ENCODE measurements around the gene LAIR2. TPM values are rescaled to one million over a fixed set of nuclear protein-coding genes. Genes with fewer than 3 reads are reported as not detected.

Gene LAIR2
- total RNA-seq, 2 experiments from 2014 or later, result 0.62 TPM; not detected in 1

GRCh38 chr19:54517483-54517882 is 14.9 kb downstream of the LAIR2 start:
- H3K4me3 Mint-ChIP-seq, result no peak overlapping the region
- peak; percentile 25 for ATAC-seq (ENCODE audit: low read depth)
- POLR2A ChIA-PET, result interaction anchor here (1.5 kb wide), 1 partner anchor 15 kb away, joined by 6 read pairs; no protein-coding TSS in a partner anchor
- peaks cover under 1% of the 10 kb centered on the region for H3K27me3 Mint-ChIP-seq
- H3K4me1 Mint-ChIP-seq, result peaks cover 36% of the 10 kb centered on the region
- peak; percentile 76 for DNase-seq
- H3K27ac Mint-ChIP-seq, result no peak overlapping the region
- no peaks in the 10 kb centered on the region for H3K36me3 Mint-ChIP-seq
- H3K9me3 Mint-ChIP-seq, result peaks cover 1% of the 10 kb centered on the region

GRCh38 chr19:54518844-54519243 is 16.2 kb downstream of the LAIR2 start:
- Mint-ChIP-seq H3K27ac (peak overlapping the region; percentile 85), H3K27me3 (no peaks in the 10 kb centered on the region), H3K9me3 (peaks cover 1% of the 10 kb centered on the region), H3K36me3 (no peaks in the 10 kb centered on the region), H3K4me3 (peak overlapping the region; percentile 69), H3K4me1 (peaks cover 48% of the 10 kb centered on the region)
- POLR2A ChIA-PET, result interaction anchor here (0.6 to 1.5 kb wide), 2 partner anchors 13 to 189 kb away, joined by 3 to 6 read pairs; no protein-coding TSS in a partner anchor
- DNase-seq (no peak), ATAC-seq (ENCODE audit: low read depth) (peak; percentile 82)

GRCh38 chr19:54521022-54521859 is 18.6 kb downstream of the LAIR2 start:
- H3K27ac Mint-ChIP-seq, result peak overlapping the region; percentile 76
- no peaks in the 10 kb centered on the region for H3K36me3 Mint-ChIP-seq
- peak overlapping the region; percentile 73 for H3K4me3 Mint-ChIP-seq
- DNase-seq, result no peak
- ATAC-seq (ENCODE audit: low read depth), result peak; percentile 24
- POLR2A ChIA-PET, result no interaction called here
- peaks cover 5% of the 10 kb centered on the region for H3K27me3 Mint-ChIP-seq
- peaks cover 50% of the 10 kb centered on the region for H3K4me1 Mint-ChIP-seq
- peaks cover 3% of the 10 kb centered on the region for H3K9me3 Mint-ChIP-seq

DNA sequence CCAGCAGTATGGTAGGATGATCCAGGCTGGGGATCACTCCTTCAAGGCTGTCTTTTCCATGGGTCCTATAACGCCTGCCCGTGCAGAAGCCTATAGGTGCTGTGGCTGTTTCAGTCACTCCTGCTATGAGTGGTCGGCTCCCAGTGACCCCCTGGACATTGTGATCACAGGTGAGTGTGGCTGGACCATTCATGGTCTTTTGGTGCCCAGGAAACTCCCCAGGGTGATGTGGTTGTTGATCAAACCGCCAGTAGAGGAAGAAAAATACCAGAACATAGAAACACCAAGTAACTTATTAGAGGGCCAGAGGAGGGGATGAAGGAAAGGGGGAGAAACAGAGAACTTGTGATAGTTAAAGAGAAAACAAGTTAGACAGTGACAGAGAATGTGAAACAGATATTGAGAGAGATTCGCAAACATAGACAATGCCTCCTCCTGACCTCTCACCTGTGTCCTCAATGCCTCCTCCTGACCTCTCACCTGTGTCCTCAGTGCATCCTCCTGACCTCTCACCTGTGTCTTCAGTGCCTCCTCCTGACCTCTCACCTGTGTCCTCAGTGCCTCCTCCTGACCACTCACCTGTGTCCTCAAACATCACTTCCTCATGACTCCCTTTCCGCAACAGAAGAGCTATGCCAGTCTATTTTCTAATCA is 19.4 kb downstream of the LAIR2 start:
- peaks cover 50% of the 10 kb centered on the region for H3K4me1 Mint-ChIP-seq
- ATAC-seq (ENCODE audit: low read depth), result no peak
- peaks cover 5% of the 10 kb centered on the region for H3K27me3 Mint-ChIP-seq
- peaks cover 3% of the 10 kb centered on the region for H3K9me3 Mint-ChIP-seq
- no peaks in the 10 kb centered on the region for H3K36me3 Mint-ChIP-seq
- no peak for DNase-seq
- H3K4me3 Mint-ChIP-seq, result peak overlapping the region; percentile 73
- peak overlapping the region; percentile 76 for H3K27ac Mint-ChIP-seq
- POLR2A ChIA-PET, result no interaction called here

- POLR2A ChIA-PET, result interaction anchor here (0.8 kb wide), 1 partner anchor 9 kb away, joined by 3 read pairs; no protein-coding TSS in a partner anchor
These were observed 20.8 kb downstream of the LAIR2 start for GRCh38 chr19:54523403-54523802.

DNA sequence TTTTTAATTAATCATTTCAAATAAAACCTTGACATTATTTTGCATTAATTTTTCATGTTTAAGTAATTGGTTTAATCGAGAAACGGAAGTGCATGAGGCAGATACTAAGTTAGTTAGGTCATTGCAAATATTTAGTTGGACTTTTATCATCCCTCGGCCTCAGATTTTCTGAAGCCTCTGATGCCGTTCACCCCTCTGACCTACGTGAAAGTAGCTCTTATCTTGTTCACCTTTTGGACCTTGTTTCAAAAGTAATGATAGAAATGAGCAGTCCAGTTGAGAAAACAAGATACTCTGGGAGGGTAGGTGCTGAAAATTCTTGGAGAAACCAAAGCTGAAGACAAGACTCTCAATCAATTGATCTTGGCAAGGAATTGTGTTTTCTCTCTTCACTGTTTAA is 23.0 kb downstream of the LAIR2 start:
- ATAC-seq (ENCODE audit: low read depth) (no peak), DNase-seq (no peak)
- Mint-ChIP-seq H3K27ac (no peak overlapping the region), H3K4me1 (peaks cover 40% of the 10 kb centered on the region), H3K36me3 (no peaks in the 10 kb centered on the region), H3K9me3 (peaks cover 4% of the 10 kb centered on the region), H3K4me3 (no peak overlapping the region), H3K27me3 (peaks cover 16% of the 10 kb centered on the region)
- POLR2A ChIA-PET, result no interaction called here

More at GRCh38 chr19:54523403-54523802, 20.8 kb downstream of the LAIR2 start:
- Mint-ChIP-seq H3K4me1 (peaks cover 44% of the 10 kb centered on the region), H3K4me3 (peak overlapping the region; percentile 4), H3K27me3 (peaks cover 5% of the 10 kb centered on the region), H3K27ac (peak overlapping the region; percentile 46), H3K9me3 (peaks cover 4% of the 10 kb centered on the region), H3K36me3 (no peaks in the 10 kb centered on the region)
- DNase-seq (peak; percentile 45), ATAC-seq (ENCODE audit: low read depth) (peak; percentile 59)

DNA sequence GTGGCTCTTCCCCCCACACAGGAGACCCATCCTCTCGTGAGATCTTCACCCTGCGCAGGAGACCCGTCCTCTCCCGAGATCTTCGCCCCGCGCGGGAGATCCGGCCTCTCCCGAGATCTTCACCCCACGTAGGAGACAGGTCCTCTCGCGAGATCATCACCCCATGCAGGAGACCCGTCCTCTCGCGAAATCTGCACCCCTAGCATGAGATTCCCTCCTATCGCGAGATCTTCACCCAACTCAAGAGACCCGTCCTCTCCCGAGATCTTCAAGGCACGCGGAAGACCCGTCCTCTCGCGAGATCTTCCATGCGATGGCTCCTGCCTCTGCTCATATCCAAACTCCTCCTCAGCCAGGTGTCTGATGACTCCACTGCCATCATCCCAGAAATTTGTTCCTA is 24.3 kb downstream of the LAIR2 start:
- DNase-seq (no peak), ATAC-seq (ENCODE audit: low read depth) (no peak)
- H3K27ac Mint-ChIP-seq, result no peak overlapping the region
- H3K4me3 Mint-ChIP-seq, result no peak overlapping the region
- H3K9me3 Mint-ChIP-seq, result peaks cover 4% of the 10 kb centered on the region
- peaks cover 28% of the 10 kb centered on the region for H3K4me1 Mint-ChIP-seq
- H3K27me3 Mint-ChIP-seq, result peaks cover 23% of the 10 kb centered on the region
- H3K36me3 Mint-ChIP-seq, result no peaks in the 10 kb centered on the region
- POLR2A ChIA-PET, result no interaction called here

- ATAC-seq (ENCODE audit: low read depth) (no peak), DNase-seq (no peak)
- Mint-ChIP-seq H3K36me3 (no peaks in the 10 kb centered on the region), H3K27me3 (peaks cover 44% of the 10 kb centered on the region), H3K27ac (no peak overlapping the region), H3K9me3 (peaks cover 3% of the 10 kb centered on the region), H3K4me1 (peaks cover 22% of the 10 kb centered on the region), H3K4me3 (no peak overlapping the region)
- POLR2A ChIA-PET, result interaction anchor here (2.0 kb wide), 1 partner anchor 13 kb away, joined by 6 read pairs; no protein-coding TSS in a partner anchor
These were observed 28.2 kb downstream of the LAIR2 start for GRCh38 chr19:54530866-54531265.

DNA sequence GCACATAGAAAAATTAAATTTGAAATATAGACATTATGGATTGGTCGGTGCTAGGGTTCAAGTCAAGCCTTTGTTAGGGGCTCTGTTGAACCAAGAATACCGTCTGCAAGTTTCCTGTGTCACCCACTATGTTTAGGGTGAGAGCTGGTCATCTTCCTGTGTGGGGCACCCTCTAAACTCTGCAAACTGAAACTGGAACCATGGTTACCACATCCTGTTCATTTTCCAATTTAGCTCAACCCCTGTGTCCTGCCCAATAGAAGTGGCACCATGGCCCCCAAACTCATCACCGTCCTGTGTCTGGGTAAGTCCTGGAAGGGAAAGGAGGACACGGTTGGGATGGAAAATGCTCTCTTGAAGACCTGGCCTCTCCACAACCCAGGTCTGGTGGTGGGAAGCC is 29.9 kb downstream of the LAIR2 start:
- POLR2A ChIA-PET, result interaction anchor here (0.6 to 2.0 kb wide), 3 partner anchors 9 to 584 kb away, joined by 3 to 6 read pairs (median 3); no protein-coding TSS in a partner anchor
- Mint-ChIP-seq H3K27me3 (peaks cover 55% of the 10 kb centered on the region), H3K36me3 (no peaks in the 10 kb centered on the region), H3K4me1 (peaks cover 25% of the 10 kb centered on the region), H3K9me3 (peaks cover 3% of the 10 kb centered on the region), H3K27ac (peak overlapping the region; percentile 76), H3K4me3 (peak overlapping the region; percentile 60)
- peak; percentile 93 for ATAC-seq (ENCODE audit: low read depth)
- no peak for DNase-seq

DNA sequence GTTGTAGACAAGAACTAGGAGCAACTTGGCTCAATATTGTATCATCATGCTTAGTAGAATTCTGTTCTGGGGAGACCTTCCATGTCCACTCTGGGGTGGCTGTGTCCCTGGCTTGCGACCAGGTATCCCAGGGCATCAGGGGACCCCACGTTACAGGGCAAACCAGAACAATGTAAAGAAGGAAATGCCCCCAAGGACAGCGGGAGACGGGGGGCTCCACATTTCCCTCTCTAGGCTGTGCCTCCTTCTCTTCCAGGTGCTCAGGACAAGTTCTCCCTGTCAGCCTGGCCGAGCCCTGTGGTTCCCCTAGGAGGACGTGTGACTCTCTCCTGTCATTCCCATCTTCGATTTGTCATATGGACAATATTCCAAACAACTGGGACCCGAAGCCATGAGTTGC is 30.8 kb downstream of the LAIR2 start:
- no peak overlapping the region for H3K27ac Mint-ChIP-seq
- no peaks in the 10 kb centered on the region for H3K9me3 Mint-ChIP-seq
- H3K36me3 Mint-ChIP-seq, result peaks cover under 1% of the 10 kb centered on the region
- H3K27me3 Mint-ChIP-seq, result peaks cover 55% of the 10 kb centered on the region
- POLR2A ChIA-PET, result no interaction called here
- peak overlapping the region; percentile 60 for H3K4me3 Mint-ChIP-seq
- ATAC-seq (ENCODE audit: low read depth) (no peak), DNase-seq (no peak)
- H3K4me1 Mint-ChIP-seq, result peaks cover 25% of the 10 kb centered on the region

GRCh38 chr19:54534156-54534555 is 31.5 kb downstream of the LAIR2 start:
- Mint-ChIP-seq H3K27ac (no peak overlapping the region), H3K4me3 (no peak overlapping the region), H3K9me3 (peaks cover 2% of the 10 kb centered on the region), H3K4me1 (peaks cover 21% of the 10 kb centered on the region), H3K27me3 (peaks cover 55% of the 10 kb centered on the region), H3K36me3 (peaks cover 2% of the 10 kb centered on the region)
- POLR2A ChIA-PET, result no interaction called here
- DNase-seq, result no peak
- ATAC-seq (ENCODE audit: low read depth), result no peak

DNA sequence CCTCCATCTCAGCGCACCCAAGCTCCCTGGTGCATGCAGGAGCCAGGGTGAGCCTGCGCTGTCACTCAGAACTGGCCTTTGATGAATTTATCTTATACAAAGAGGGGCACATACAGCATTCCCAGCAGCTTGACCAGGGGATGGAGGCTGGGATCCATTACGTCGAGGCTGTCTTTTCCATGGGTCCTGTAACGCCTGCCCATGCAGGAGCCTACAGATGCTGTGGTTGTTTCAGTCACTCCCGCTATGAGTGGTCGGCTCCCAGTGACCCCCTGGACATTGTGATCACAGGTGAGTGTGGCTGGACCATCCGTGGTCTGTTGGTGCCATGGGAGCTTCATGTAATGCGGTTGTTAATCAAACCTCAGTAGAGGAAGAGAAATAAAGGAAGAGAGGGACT is 33.0 kb downstream of the LAIR2 start:
- DNase-seq (no peak), ATAC-seq (ENCODE audit: low read depth) (no peak)
- Mint-ChIP-seq H3K4me1 (peaks cover 18% of the 10 kb centered on the region), H3K27ac (no peak overlapping the region), H3K36me3 (peaks cover 2% of the 10 kb centered on the region), H3K9me3 (peaks cover 2% of the 10 kb centered on the region), H3K27me3 (peaks cover 44% of the 10 kb centered on the region), H3K4me3 (no peak overlapping the region)
- POLR2A ChIA-PET, result no interaction called here

- POLR2A ChIA-PET, result interaction anchor here (0.7 kb wide), 1 partner anchor 436 kb away, joined by 5 read pairs; no protein-coding TSS in a partner anchor
- Mint-ChIP-seq H3K36me3 (peaks cover 5% of the 10 kb centered on the region), H3K27ac (no peak overlapping the region), H3K27me3 (peaks cover 37% of the 10 kb centered on the region), H3K9me3 (peaks cover 2% of the 10 kb centered on the region), H3K4me1 (peaks cover 23% of the 10 kb centered on the region), H3K4me3 (no peak overlapping the region)
- DNase-seq (no peak), ATAC-seq (ENCODE audit: low read depth) (no peak)
These were observed 34.3 kb downstream of the LAIR2 start for GRCh38 chr19:54536956-54537355.

Data from activated naive CD8-positive, alpha-beta T cell treated with anti-CD3 and anti-CD28 coated beads, Interleukin-2, amount 10 ng/mL, durations not matched to agents 7 days and 5 days (primary cell).